Immature natural killer cell (primary cell): ENCODE data around the gene KCNJ9. TPM values are rescaled to one million over a fixed set of nuclear protein-coding genes. Genes with fewer than 3 reads are reported as not detected.
A peak's percentile ranks its signal among the peaks of the same experiment; 100 is the strongest.

Source experiments
- DNase-seq, 3 donors: peaks; one replicate each; pipeline ENCODE4 v3.0.0; 2022; ENCODE audit warnings: mixed read lengths in 1 of 3
- H3K27ac Mint-ChIP-seq, 6 donors: one replicate each; pipeline ENCODE4 v1.8.0; 2020; ENCODE audit warnings: mixed read lengths in 6 of 6, mild to moderate bottlenecking in 5 of 6, inconsistent platforms in 4 of 6, moderate library complexity in 3 of 6
- H3K27me3 Mint-ChIP-seq, 3 donors: one replicate each; pipeline ENCODE4 v1.8.0; 2020 to 2021; ENCODE audit warnings: low read depth in 3 of 3, mild to moderate bottlenecking in 3 of 3, mixed read lengths in 3 of 3, moderate library complexity in 3 of 3, inconsistent platforms in 1 of 3
- H3K36me3 Mint-ChIP-seq, 3 donors: one replicate each; pipeline ENCODE4 v1.8.0; 2020; ENCODE audit warnings: mixed read lengths in 3 of 3, inconsistent platforms in 2 of 3, mild to moderate bottlenecking in 2 of 3
- H3K4me1 Mint-ChIP-seq, 2 donors: one replicate each; pipeline ENCODE4 v1.8.0; 2020; ENCODE audit warnings: inconsistent platforms in 2 of 2, mild to moderate bottlenecking in 2 of 2, mixed read lengths in 2 of 2, moderate library complexity in 1 of 2
- H3K4me3 Mint-ChIP-seq, 5 donors: one replicate each; pipeline ENCODE4 v1.8.0; 2020; ENCODE audit warnings: mild to moderate bottlenecking in 5 of 5, mixed read lengths in 5 of 5, inconsistent platforms in 3 of 5, moderate library complexity in 3 of 5
- H3K9me3 Mint-ChIP-seq, 6 donors: one replicate each; pipeline ENCODE4 v1.8.0; 2020; ENCODE audit warnings: mild to moderate bottlenecking in 6 of 6, mixed read lengths in 6 of 6, inconsistent platforms in 4 of 6, moderate library complexity in 3 of 6
- polyA plus RNA-seq, 3 donors: library from polyadenylated mRNA; unstranded; fragments of 300-500 nt; fragmentation: Illumina TruSeq; gene quantifications; one replicate each; pipeline ENCODE4 v1.2.3, GENCODE V29; 2021

Gene KCNJ9
- polyA plus RNA-seq, 3 donors from 2014 or later, result not detected

- no peaks in the 10 kb centered on the region for H3K9me3 Mint-ChIP-seq
- H3K4me3 Mint-ChIP-seq, result no peak overlapping the region
- peaks cover 1 to 8% (median 2%) of the 10 kb centered on the region in 3 donors for H3K27me3 Mint-ChIP-seq
- H3K36me3 Mint-ChIP-seq, result no peaks in the 10 kb centered on the region
- DNase-seq, result no peak
- no peaks in the 10 kb centered on the region for H3K4me1 Mint-ChIP-seq
- no peak overlapping the region for H3K27ac Mint-ChIP-seq
Observed at GRCh38 chr1:160130939-160131338, 49.6 kb downstream of the KCNJ9 start.

GRCh38 chr1:160131803-160132565 lies 50.6 kb downstream of the KCNJ9 start:
- Mint-ChIP-seq H3K9me3 (no peaks in the 10 kb centered on the region), H3K36me3 (no peaks in the 10 kb centered on the region), H3K27ac (peak overlapping the region in 1 of 6 donors; percentile 31), H3K4me1 (no peaks in the 10 kb centered on the region), H3K27me3 (peaks cover 1 to 8% (median 2%) of the 10 kb centered on the region in 3 donors), H3K4me3 (no peak overlapping the region)
- no peak for DNase-seq

- DNase-seq, result no peak
- Mint-ChIP-seq H3K27ac (no peak overlapping the region), H3K27me3 (peaks cover 0 to 8% (median 3%) of the 10 kb centered on the region in 3 donors), H3K4me1 (no peaks in the 10 kb centered on the region), H3K4me3 (no peak overlapping the region), H3K9me3 (no peaks in the 10 kb centered on the region), H3K36me3 (no peaks in the 10 kb centered on the region)
Observed at GRCh38 chr1:160133990-160134770, 52.8 kb downstream of the KCNJ9 start.

GRCh38 chr1:160134791-160135572 lies 53.6 kb downstream of the KCNJ9 start:
- Mint-ChIP-seq H3K9me3 (no peaks in the 10 kb centered on the region), H3K27me3 (peaks cover 0 to 8% (median 3%) of the 10 kb centered on the region in 3 donors), H3K27ac (no peak overlapping the region), H3K4me1 (no peaks in the 10 kb centered on the region), H3K36me3 (no peaks in the 10 kb centered on the region), H3K4me3 (no peak overlapping the region)
- DNase-seq, result no peak

- Mint-ChIP-seq H3K27me3 (peaks cover 0 to 8% (median 1%) of the 10 kb centered on the region in 3 donors), H3K27ac (no peak overlapping the region), H3K4me1 (no peaks in the 10 kb centered on the region), H3K4me3 (no peak overlapping the region), H3K9me3 (no peaks in the 10 kb centered on the region), H3K36me3 (no peaks in the 10 kb centered on the region)
- DNase-seq, result no peak
Observed at GRCh38 chr1:160136121-160136925, 55.0 kb downstream of the KCNJ9 start.

GRCh38 chr1:160136926-160137200 lies 55.5 kb downstream of the KCNJ9 start:
- H3K27me3 Mint-ChIP-seq, result peaks cover 0 to 8% (median 3%) of the 10 kb centered on the region in 3 donors
- DNase-seq, result no peak
- no peaks in the 10 kb centered on the region for H3K36me3 Mint-ChIP-seq
- H3K4me1 Mint-ChIP-seq, result no peaks in the 10 kb centered on the region
- no peak overlapping the region for H3K4me3 Mint-ChIP-seq
- H3K27ac Mint-ChIP-seq, result no peak overlapping the region
- H3K9me3 Mint-ChIP-seq, result no peaks in the 10 kb centered on the region

GRCh38 chr1:160137216-160137862 lies 56.0 kb downstream of the KCNJ9 start:
- DNase-seq, result no peak
- Mint-ChIP-seq H3K27me3 (peaks cover 0 to 7% (median 3%) of the 10 kb centered on the region in 3 donors), H3K4me1 (no peaks in the 10 kb centered on the region), H3K36me3 (no peaks in the 10 kb centered on the region), H3K4me3 (no peak overlapping the region), H3K27ac (no peak overlapping the region), H3K9me3 (no peaks in the 10 kb centered on the region)

GRCh38 chr1:160139840-160140239 lies 58.5 kb downstream of the KCNJ9 start:
- Mint-ChIP-seq H3K36me3 (no peaks in the 10 kb centered on the region), H3K27me3 (peaks cover 3 to 5% (median 3%) of the 10 kb centered on the region in 3 donors), H3K9me3 (no peaks in the 10 kb centered on the region), H3K4me1 (no peaks in the 10 kb centered on the region), H3K4me3 (no peak overlapping the region), H3K27ac (no peak overlapping the region)
- DNase-seq, result no peak

Other genes starting within 250 kb of the KCNJ9 start
- not detected for gene VSIG8, start 218.9 kb upstream of the KCNJ9 start, polyA plus RNA-seq
- under 1 TPM in 1 of 3 donors, not detected in 2; 0.36 TPM for gene CFAP45, start 181.4 kb upstream of the KCNJ9 start, polyA plus RNA-seq
- 1,000 to 10,000 TPM in 2 of 3 donors, 100 to 1,000 TPM in 1; 660 to 1,369 (median 1,251) TPM for gene TAGLN2, start 156.0 kb upstream of the KCNJ9 start, polyA plus RNA-seq
- gene IGSF9, start 135.9 kb upstream of the KCNJ9 start, polyA plus RNA-seq, result not detected
- gene SLAMF9, start 127.3 kb upstream of the KCNJ9 start, polyA plus RNA-seq, result not detected
- 1 to 10 TPM; 2.1 to 3.3 (median 3.0) TPM for gene PIGM, start 49.5 kb upstream of the KCNJ9 start, polyA plus RNA-seq
- not detected for gene KCNJ10, start 11.4 kb upstream of the KCNJ9 start, polyA plus RNA-seq
- 10 to 100 TPM; 29.1 to 57.4 (median 40.5) TPM for gene IGSF8, start 17.1 kb downstream of the KCNJ9 start, polyA plus RNA-seq
- gene ATP1A2, start 34.2 kb downstream of the KCNJ9 start, polyA plus RNA-seq, result not detected
- not detected for gene ATP1A4, start 70.1 kb downstream of the KCNJ9 start, polyA plus RNA-seq
- not detected for gene CASQ1, start 109.0 kb downstream of the KCNJ9 start, polyA plus RNA-seq
- 10 to 100 TPM; 12.8 to 14.2 (median 13.2) TPM for gene PEA15, start 123.8 kb downstream of the KCNJ9 start, polyA plus RNA-seq
- gene DCAF8, start 181.0 kb downstream of the KCNJ9 start, polyA plus RNA-seq, result 10 to 100 TPM; 42.3 to 62.1 (median 58.1) TPM
- gene PEX19, start 203.6 kb downstream of the KCNJ9 start, polyA plus RNA-seq, result 10 to 100 TPM; 62.5 to 71.9 (median 62.6) TPM